A549 (cell line): ENCODE data around the gene PMS1. TPM values are rescaled to one million over a fixed set of nuclear protein-coding genes. Genes with fewer than 3 reads are reported as not detected.

Experiments used
- ATAC-seq, 2 experiments: fragments of 200-7000 bp in 1 of 2; fragments of >200 bp in 1 of 2; cut with Nextera tagmentation in 1 of 2; cut with Tn5 transposase in 1 of 2; 3 replicates each; pipeline versions ENCODE4 v1.8.0 to v1.9.1; 2018 to 2020; ENCODE audit warnings: mild to moderate bottlenecking in 1 of 2, moderate library complexity in 1 of 2
- CTCF ChIA-PET: fragments of 300-600 bp; sonication (Branson Sonifier 250); formaldehyde crosslinking; extraction: SDS; loops from one replicate; lab custom pipeline; 2021; ENCODE audit warnings: antibody characterized with exemption, inconsistent platforms; lab: Yijun Ruan, JAX
- POLR2A ChIA-PET: fragments of 350-600 bp; formaldehyde crosslinking; extraction: SDS; loops from one replicate; lab custom pipeline; 2021; ENCODE audit warnings: antibody characterized with exemption, inconsistent platforms; lab: Yijun Ruan, JAX
- DNase-seq, 2 experiments: peaks; one replicate each; pipeline versions ENCODE4 v3.0.0 to v3.0.0-alpha.2; 2011 to 2016; ENCODE audit warnings: low read depth in 1 of 2, low spot score in 1 of 2
- FAIRE-seq: peaks from 2 replicates; lab custom pipeline; 2011; peaks lifted over from hg19 to GRCh38; lab: Jason Lieb, UNC
- H3K27ac ChIP-seq, 2 experiments: fragments of >200 bp; sonication (Bioruptor Twin); formaldehyde crosslinking; 3 replicates each; pipeline ENCODE4 v1.5.1; 2016 to 2017
- H3K4me1 ChIP-seq: fragments of >200 bp; sonication (Bioruptor Twin); formaldehyde crosslinking; 3 replicates; pipeline ENCODE4 v1.6.1; 2016
- H3K4me2 ChIP-seq: fragments of >200 bp; sonication (Bioruptor Twin); formaldehyde crosslinking; 3 replicates; pipeline ENCODE4 v1.6.1; 2016
- H3K4me3 ChIP-seq: fragments of >200 bp; sonication (Bioruptor Twin); formaldehyde crosslinking; 3 replicates; pipeline ENCODE4 v1.5.1; 2016
- H3K9me3 ChIP-seq: fragments of >200 bp; sonication (Bioruptor Twin); formaldehyde crosslinking; 3 replicates; pipeline ENCODE4 v1.6.1; 2016
- ATOH8 ChIP-seq: fragments of 250-450 bp; sonication (Bioruptor Pico); IDR thresholded peaks from 2 replicates; pipeline ENCODE4 v1.5.0; 2020; ENCODE audit warnings: low read depth, mild to moderate bottlenecking, moderate library complexity
- BHLHE40 ChIP-seq: IDR thresholded peaks from 2 replicates; pipeline ENCODE4 v1.6.1; 2012; ENCODE audit warnings: low read depth, low read length, inconsistent platforms
- CBX2 ChIP-seq: fragments of 200-600 bp; sonication (generic); IDR thresholded peaks from 2 replicates; pipeline ENCODE4 v1.6.1; 2016; ENCODE audit warnings: low read depth, mild to moderate bottlenecking, borderline replicate concordance
- CBX8 ChIP-seq: fragments of 200-600 bp; sonication (generic); IDR thresholded peaks from 2 replicates; pipeline ENCODE4 v1.6.1; 2016
- CEBPB ChIP-seq, 2 experiments: fragments of >200 bp in 1 of 2; sonication (Bioruptor Twin) in 1 of 2; formaldehyde crosslinking in 1 of 2; IDR thresholded peaks; 2 replicates each; pipeline ENCODE4 v1.6.1; 2012 to 2016
- EHF ChIP-seq: fragments of 250-450 bp; sonication (Bioruptor Pico); IDR thresholded peaks from 2 replicates; pipeline ENCODE4 v1.5.0; 2020; ENCODE audit warnings: mild to moderate bottlenecking
- EHMT2 ChIP-seq: fragments of 200-600 bp; sonication (generic); IDR thresholded peaks from 2 replicates; pipeline ENCODE4 v1.6.1; 2016; ENCODE audit warnings: antibody characterized with exemption, low read depth, mild to moderate bottlenecking, moderate library complexity
- EP300 ChIP-seq, 2 experiments: fragments of >200 bp; sonication (Bioruptor Twin); formaldehyde crosslinking; IDR thresholded peaks; 2 replicates in 1 of 2; 3 replicates in 1 of 2; pipeline ENCODE4 v1.6.1; 2016 to 2017
- FOSL2 ChIP-seq, 2 experiments: fragments of 450-650 bp in 1 of 2; fragments of >200 bp in 1 of 2; sonication (Bioruptor Twin) in 1 of 2; formaldehyde crosslinking; IDR thresholded peaks; 2 replicates each; pipeline versions ENCODE4 v1.5.0 to v1.6.1; 2016 to 2020; ENCODE audit warnings: mild to moderate bottlenecking in 1 of 2, moderate library complexity in 1 of 2
- GATA3 ChIP-seq: IDR thresholded peaks from 2 replicates; pipeline ENCODE4 v1.6.1; 2012; ENCODE audit warnings: borderline replicate concordance
- HDAC2 ChIP-seq: fragments of 200-600 bp; sonication (generic); IDR thresholded peaks from 2 replicates; pipeline ENCODE4 v1.6.1; 2016
- HEYL ChIP-seq: fragments of 250-450 bp; sonication (Bioruptor Pico); IDR thresholded peaks from 2 replicates; pipeline ENCODE4 v1.8.0; 2021; ENCODE audit warnings: mild to moderate bottlenecking, moderate library complexity
- HOXA7 ChIP-seq: fragments of 250-450 bp; sonication (Bioruptor Pico); IDR thresholded peaks from 2 replicates; pipeline ENCODE4 v1.5.0; 2020; ENCODE audit warnings: mild to moderate bottlenecking, moderate library complexity
- HOXB13 ChIP-seq: fragments of 250-450 bp; sonication (Bioruptor Pico); IDR thresholded peaks from 2 replicates; pipeline ENCODE4 v1.5.0; 2020; ENCODE audit warnings: low read depth, mild to moderate bottlenecking, moderate library complexity
- KDM1A ChIP-seq: fragments of 200-600 bp; sonication (generic); IDR thresholded peaks from 2 replicates; pipeline ENCODE4 v1.6.1; 2016; ENCODE audit warnings: low read depth, mild to moderate bottlenecking
- KDM5A ChIP-seq: fragments of 200-600 bp; sonication (generic); IDR thresholded peaks from 2 replicates; pipeline ENCODE4 v1.6.1; 2016; ENCODE audit warnings: antibody characterized with exemption, mild to moderate bottlenecking
- MAZ ChIP-seq: fragments of 150-350 bp; IDR thresholded peaks from 2 replicates; pipeline ENCODE4 v1.6.1; 2014; ENCODE audit warnings: antibody characterized with exemption, low read depth, low read length, borderline replicate concordance
- MYC ChIP-seq: IDR thresholded peaks from 2 replicates; pipeline ENCODE4 v1.6.1; 2012; ENCODE audit warnings: mild to moderate bottlenecking, inconsistent platforms, low read length, improper control_type of control experiment, borderline replicate concordance
- NFE2L2 ChIP-seq: fragments of 150-350 bp; conservative IDR thresholded peaks from 2 replicates; pipeline ENCODE4 v1.6.1; 2014; ENCODE audit warnings: low read length
- NR3C1 ChIP-seq: fragments of >200 bp; sonication (Bioruptor Twin); formaldehyde crosslinking; IDR thresholded peaks from 3 replicates; pipeline ENCODE4 v1.6.1; 2017
- PBX3 ChIP-seq: IDR thresholded peaks from 2 replicates; pipeline ENCODE4 v1.6.1; 2012
- RARB ChIP-seq: fragments of 250-450 bp; sonication (Bioruptor Pico); IDR thresholded peaks from 2 replicates; pipeline ENCODE4 v1.8.0; 2021; ENCODE audit warnings: mild to moderate bottlenecking, moderate library complexity
- RCOR1 ChIP-seq: fragments of 150-350 bp; IDR thresholded peaks from 2 replicates; pipeline ENCODE4 v1.6.1; 2014; ENCODE audit warnings: antibody characterized with exemption, low read length, low read depth
- RFX5 ChIP-seq: fragments of 450-650 bp; IDR thresholded peaks from 2 replicates; pipeline ENCODE4 v1.7.1; 2014; ENCODE audit warnings: antibody characterized with exemption, mild to moderate bottlenecking, moderate library complexity
- RNF2 ChIP-seq: fragments of 200-600 bp; sonication (generic); IDR thresholded peaks from 2 replicates; pipeline ENCODE4 v1.6.1; 2016; ENCODE audit warnings: low read depth, mild to moderate bottlenecking, antibody characterized with exemption, moderate library complexity, borderline replicate concordance
- SMC3 ChIP-seq: fragments of >200 bp; sonication (Bioruptor Twin); formaldehyde crosslinking; IDR thresholded peaks from 3 replicates; pipeline ENCODE4 v1.6.1; 2018; ENCODE audit warnings: inconsistent platforms
- ZSCAN20 ChIP-seq: fragments of 250-450 bp; sonication (Bioruptor Pico); IDR thresholded peaks from 2 replicates; pipeline ENCODE4 v1.8.0; 2022; ENCODE audit warnings: mild to moderate bottlenecking, moderate library complexity
- WGBS: methylation state at CpG from one replicate; pipeline ENCODE4 v1.1.6; 2017; ENCODE audit errors: missing lambda C conversion rate; 5-methylcytosine and 5-hydroxymethylcytosine counted together
- polyA plus RNA-seq, 4 experiments: library from polyadenylated mRNA; depleted of rRNA in 3 of 4; stranded (reverse); fragments of >200 nt; fragmentation: RNase III in 1 of 4; extraction: RNeasy Plus Mini Kit Qiagen cat#74134 plus additional on column Dnase treatment in 1 of 4; gene quantifications; 2 replicates in 3 of 4; 3 replicates in 1 of 4; pipeline ENCODE4 v1.2.3, GENCODE V29; 2011 to 2017
- TF ChIP-seq, protein P1 (sequence below): fragments of 250-450 bp; sonication (Bioruptor Pico); IDR thresholded peaks from 2 replicates; pipeline ENCODE4 v1.5.0; 2021; ENCODE audit warnings: mild to moderate bottlenecking, moderate library complexity, borderline replicate concordance

The PMS1 gene
- polyA plus RNA-seq, 2 of the 4 experiments (the other 2 are of a cell fraction), result 16.1 to 28.9 TPM

GRCh38 chr2:189876271-189876670 is 92.0 kb downstream of the PMS1 start:
- DNase-seq, result no peak
- Histone ChIP-seq H3K4me2 (no peak overlapping the region), H3K9me3 (no peaks in the 10 kb centered on the region), H3K4me1 (peaks cover 8% of the 10 kb centered on the region; the same call in 1 of the 3 replicates), H3K27ac (no peak overlapping the region), H3K4me3 (no peak overlapping the region)
- FAIRE-seq, result no peak
- no peak for ATAC-seq
- TF ChIP-seq KDM1A, result no peak
- TF ChIP-seq MYC, result no peak
- no peak for TF ChIP-seq CBX8
- no peak for TF ChIP-seq RCOR1
- TF ChIP-seq BHLHE40, result no peak
- TF ChIP-seq GATA3, result no peak
- no peak for TF ChIP-seq ZSCAN20 (CRISPR knock-in tag)
- no peak for TF ChIP-seq PBX3
- TF ChIP-seq KDM5A, result no peak
- TF ChIP-seq, protein P1, sequence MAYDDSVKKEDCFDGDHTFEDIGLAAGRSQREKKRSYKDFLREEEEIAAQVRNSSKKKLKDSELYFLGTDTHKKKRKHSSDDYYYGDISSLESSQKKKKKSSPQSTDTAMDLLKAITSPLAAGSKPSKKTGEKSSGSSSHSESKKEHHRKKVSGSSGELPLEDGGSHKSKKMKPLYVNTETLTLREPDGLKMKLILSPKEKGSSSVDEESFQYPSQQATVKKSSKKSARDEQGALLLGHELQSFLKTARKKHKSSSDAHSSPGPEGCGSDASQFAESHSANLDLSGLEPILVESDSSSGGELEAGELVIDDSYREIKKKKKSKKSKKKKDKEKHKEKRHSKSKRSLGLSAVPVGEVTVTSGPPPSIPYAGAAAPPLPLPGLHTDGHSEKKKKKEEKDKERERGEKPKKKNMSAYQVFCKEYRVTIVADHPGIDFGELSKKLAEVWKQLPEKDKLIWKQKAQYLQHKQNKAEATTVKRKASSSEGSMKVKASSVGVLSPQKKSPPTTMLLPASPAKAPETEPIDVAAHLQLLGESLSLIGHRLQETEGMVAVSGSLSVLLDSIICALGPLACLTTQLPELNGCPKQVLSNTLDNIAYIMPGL, result no peak
- no peak for TF ChIP-seq EHF (CRISPR knock-in tag)
- no peak for TF ChIP-seq EP300 (IDR thresholded peaks at IDR 0.05)
- TF ChIP-seq EHMT2, result no peak
- no peak for TF ChIP-seq HDAC2
- no peak for TF ChIP-seq CEBPB (IDR thresholded peaks at IDR 0.05)
- TF ChIP-seq NR3C1, result no peak
- no peak for TF ChIP-seq SMC3
- TF ChIP-seq CBX2, result no peak
- TF ChIP-seq MAZ, result no peak
- TF ChIP-seq RNF2, result no peak
- ChIA-PET CTCF (no interaction called here), POLR2A (no interaction called here)
- WGBS, result 63% methylated on average over 2 of the region's 2 CpGs

- FAIRE-seq (no peak), ATAC-seq (no peak; a peak in 1 of 6 replicates)
- no peak overlapping the region for H3K27ac ChIP-seq
- H3K4me2 ChIP-seq, result no peak overlapping the region
- H3K9me3 ChIP-seq, result no peaks in the 10 kb centered on the region
- peaks cover 8% of the 10 kb centered on the region; the same call in 1 of the 3 replicates for H3K4me1 ChIP-seq
- TF ChIP-seq NFE2L2 (no peak), MAZ (no peak), RARB (CRISPR knock-in tag) (no peak), HEYL (CRISPR knock-in tag) (no peak), HOXA7 (CRISPR knock-in tag) (no peak), HOXB13 (CRISPR knock-in tag) (no peak), CBX2 (no peak), ATOH8 (CRISPR knock-in tag) (no peak), EP300 (IDR thresholded peaks at IDR 0.05) (no peak), GATA3 (no peak), EHF (CRISPR knock-in tag) (no peak), RFX5 (no peak), FOSL2 (IDR thresholded peaks at IDR 0.05) (no peak), FOSL2 (CRISPR knock-in tag; IDR thresholded peaks at IDR 0.05) (no peak), CBX8 (no peak)
- TF ChIP-seq, all 56 proteins: peak for 0
- ChIA-PET POLR2A (no interaction called here), CTCF (no interaction called here)
- DNase-seq, result no peak
- H3K4me3 ChIP-seq, result no peak overlapping the region
- WGBS, result 97% methylated on average over 8 of the region's 8 CpGs
These were observed 95.4 kb downstream of the PMS1 start for GRCh38 chr2:189879716-189880081.
